Natural killer cell (primary cell): ENCODE measurements around the gene VWA8. TPM values are rescaled to one million over a fixed set of nuclear protein-coding genes. Genes with fewer than 3 reads are reported as not detected.

Experiments
- ATAC-seq, 3 donors: fragments of 150-1000 bp in 2 of 3; fragments of 200-7000 bp in 1 of 3; cut with Tn5 transposase; 1 replicate in 1 of 3; 2 replicates in 2 of 3; pipeline ENCODE4 v1.10.0; 2021; ENCODE audit warnings: mild to moderate bottlenecking in 2 of 3, moderate library complexity in 2 of 3
- DNase-seq, 2 donors: peaks; one replicate each; pipeline versions ENCODE4 v3.0.0 to v3.0.0-alpha.2; 2013 to 2021; ENCODE audit warnings: mixed read lengths in 1 of 2
- H3K27ac ChIP-seq: one replicate; pipeline ENCODE4 v1.5.1; 2013; ENCODE audit warnings: mild to moderate bottlenecking, low read length
- H3K27me3 ChIP-seq: one replicate; pipeline ENCODE4 v1.6.1; 2013; ENCODE audit warnings: low read length; ENCODE audit not compliant: control insufficient read depth, insufficient read depth
- H3K36me3 ChIP-seq: one replicate; pipeline ENCODE4 v1.6.1; 2013; ENCODE audit warnings: low read length; ENCODE audit not compliant: control insufficient read depth, insufficient read depth
- H3K4me1 ChIP-seq: one replicate; pipeline ENCODE4 v1.6.1; 2013; ENCODE audit warnings: low read length; ENCODE audit not compliant: control insufficient read depth, insufficient read depth
- H3K4me3 ChIP-seq: one replicate; pipeline ENCODE4 v1.5.1; 2013; ENCODE audit warnings: low read length
- H3K9me3 ChIP-seq: one replicate; pipeline ENCODE4 v1.6.1; 2013; ENCODE audit warnings: low read length; ENCODE audit not compliant: control insufficient read depth, insufficient read depth
- H3K27ac Mint-ChIP-seq, 2 donors: one replicate each; pipeline ENCODE4 v1.8.0; 2022; ENCODE audit warnings: mild to moderate bottlenecking in 2 of 2, mixed read lengths in 2 of 2, moderate library complexity in 1 of 2
- H3K27me3 Mint-ChIP-seq, 2 donors: one replicate each; pipeline ENCODE4 v1.8.0; 2022; ENCODE audit warnings: low read depth in 2 of 2, mixed read lengths in 2 of 2
- H3K36me3 Mint-ChIP-seq: one replicate; pipeline ENCODE4 v1.8.0; 2022; ENCODE audit warnings: mixed read lengths
- H3K4me1 Mint-ChIP-seq, 2 donors: one replicate each; pipeline ENCODE4 v1.8.0; 2022; ENCODE audit warnings: mixed read lengths in 2 of 2
- H3K4me3 Mint-ChIP-seq: one replicate; pipeline ENCODE4 v1.8.0; 2022; ENCODE audit warnings: mild to moderate bottlenecking, moderate library complexity, mixed read lengths
- H3K9me3 Mint-ChIP-seq, 2 donors: one replicate each; pipeline ENCODE4 v1.8.0; 2022; ENCODE audit warnings: mixed read lengths in 2 of 2
- WGBS: methylation state at CpG from one replicate; pipeline ENCODE4 v1.1.7; 2013; ENCODE audit warnings: missing lambda C conversion rate; ENCODE audit not compliant: insufficient coverage; 5-methylcytosine and 5-hydroxymethylcytosine counted together
- intact Hi-C: fragments of 100-400 bp; cut with micrococcal nuclease; formaldehyde crosslinking; loops from one replicate; pipeline ENCODE4 v1.14.2; 2022
- total RNA-seq, 4 donors: library from RNA; stranded (reverse); fragments of 120-200 nt in 1 of 4; gene quantifications; one replicate each; pipeline versions ENCODE4 v1.2.3 to v1.2.4, GENCODE V29; 2013 to 2022
- TF ChIP-seq, protein P1 (sequence below): fragments of 200-600 bp; IDR thresholded peaks from one replicate; pipeline ENCODE4 v1.8.0; 2022; ENCODE audit warnings: antibody characterized with exemption

The VWA8 gene
- total RNA-seq, 3 donors from 2014 or later (not counting 1 experiment from before 2014, with no cell fraction given): 21.9 to 27.5 (median 22.6) TPM

DNA sequence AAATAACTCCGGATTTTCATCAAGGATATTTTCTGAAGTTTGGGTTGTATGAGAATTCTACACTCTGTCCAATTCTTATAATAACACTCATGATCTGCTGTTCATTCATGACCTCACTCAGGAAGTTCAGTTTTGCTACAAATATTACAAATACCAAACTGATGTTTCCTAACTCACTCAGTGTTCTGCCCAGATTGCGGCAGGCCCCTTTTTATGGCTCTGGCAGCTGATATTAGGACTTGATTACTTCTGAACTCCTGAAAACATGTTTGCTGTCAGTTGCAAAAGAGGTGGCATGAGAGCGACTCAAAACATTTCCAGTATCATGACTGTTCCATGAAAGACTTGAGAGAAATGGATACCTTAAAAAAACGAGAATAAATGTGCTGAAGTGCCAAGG lies 315.6 kb downstream of the VWA8 start:
- Histone ChIP-seq H3K36me3 (no peaks in the 10 kb centered on the region), H3K4me1 (no peaks in the 10 kb centered on the region), H3K27ac (no peak overlapping the region), H3K9me3 (no peaks in the 10 kb centered on the region), H3K4me3 (no peak overlapping the region), H3K27me3 (no peaks in the 10 kb centered on the region)
- intact Hi-C loops: no loop called here
- Mint-ChIP-seq H3K9me3 (no peaks in the 10 kb centered on the region), H3K36me3 (no peaks in the 10 kb centered on the region), H3K4me1 (no peaks in the 10 kb centered on the region), H3K27ac (no peak overlapping the region), H3K4me3 (no peak overlapping the region), H3K27me3 (no peaks in the 10 kb centered on the region)
- 92% methylated on average over 3 of the region's 4 CpGs for WGBS
- TF ChIP-seq, protein P1, sequence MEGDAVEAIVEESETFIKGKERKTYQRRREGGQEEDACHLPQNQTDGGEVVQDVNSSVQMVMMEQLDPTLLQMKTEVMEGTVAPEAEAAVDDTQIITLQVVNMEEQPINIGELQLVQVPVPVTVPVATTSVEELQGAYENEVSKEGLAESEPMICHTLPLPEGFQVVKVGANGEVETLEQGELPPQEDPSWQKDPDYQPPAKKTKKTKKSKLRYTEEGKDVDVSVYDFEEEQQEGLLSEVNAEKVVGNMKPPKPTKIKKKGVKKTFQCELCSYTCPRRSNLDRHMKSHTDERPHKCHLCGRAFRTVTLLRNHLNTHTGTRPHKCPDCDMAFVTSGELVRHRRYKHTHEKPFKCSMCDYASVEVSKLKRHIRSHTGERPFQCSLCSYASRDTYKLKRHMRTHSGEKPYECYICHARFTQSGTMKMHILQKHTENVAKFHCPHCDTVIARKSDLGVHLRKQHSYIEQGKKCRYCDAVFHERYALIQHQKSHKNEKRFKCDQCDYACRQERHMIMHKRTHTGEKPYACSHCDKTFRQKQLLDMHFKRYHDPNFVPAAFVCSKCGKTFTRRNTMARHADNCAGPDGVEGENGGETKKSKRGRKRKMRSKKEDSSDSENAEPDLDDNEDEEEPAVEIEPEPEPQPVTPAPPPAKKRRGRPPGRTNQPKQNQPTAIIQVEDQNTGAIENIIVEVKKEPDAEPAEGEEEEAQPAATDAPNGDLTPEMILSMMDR: no peak
- no peak for DNase-seq
- ATAC-seq: no peak

DNA sequence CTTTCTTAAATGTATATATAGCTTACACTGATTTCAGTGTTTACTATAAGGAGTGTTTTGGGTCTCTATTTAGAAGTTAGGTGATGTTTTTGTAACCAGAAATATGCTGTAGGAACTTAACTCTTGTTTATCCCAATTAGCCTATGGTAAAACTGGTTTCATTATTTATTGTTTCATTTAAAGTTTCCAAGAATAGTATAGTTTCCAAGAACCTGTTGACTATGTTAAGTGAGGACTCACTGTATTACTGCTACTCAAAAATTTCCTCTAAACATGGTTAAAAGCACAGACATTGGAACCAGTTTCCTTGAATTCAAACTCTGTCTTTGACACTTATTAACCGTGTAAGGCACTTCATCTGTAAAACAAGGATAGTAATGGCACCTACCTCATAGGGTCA lies 316.2 kb downstream of the VWA8 start:
- Histone ChIP-seq H3K4me1 (no peaks in the 10 kb centered on the region), H3K9me3 (no peaks in the 10 kb centered on the region), H3K36me3 (no peaks in the 10 kb centered on the region), H3K27me3 (no peaks in the 10 kb centered on the region), H3K27ac (no peak overlapping the region), H3K4me3 (no peak overlapping the region)
- Mint-ChIP-seq H3K4me1 (no peaks in the 10 kb centered on the region), H3K27ac (no peak overlapping the region), H3K36me3 (no peaks in the 10 kb centered on the region), H3K9me3 (no peaks in the 10 kb centered on the region), H3K27me3 (no peaks in the 10 kb centered on the region), H3K4me3 (no peak overlapping the region)
- DNase-seq: no peak
- ATAC-seq: no peak
- TF ChIP-seq, protein P1: no peak
- intact Hi-C loops: no loop called here
- WGBS: no CpG with 5 or more reads among the region's 1 CpG

DNA sequence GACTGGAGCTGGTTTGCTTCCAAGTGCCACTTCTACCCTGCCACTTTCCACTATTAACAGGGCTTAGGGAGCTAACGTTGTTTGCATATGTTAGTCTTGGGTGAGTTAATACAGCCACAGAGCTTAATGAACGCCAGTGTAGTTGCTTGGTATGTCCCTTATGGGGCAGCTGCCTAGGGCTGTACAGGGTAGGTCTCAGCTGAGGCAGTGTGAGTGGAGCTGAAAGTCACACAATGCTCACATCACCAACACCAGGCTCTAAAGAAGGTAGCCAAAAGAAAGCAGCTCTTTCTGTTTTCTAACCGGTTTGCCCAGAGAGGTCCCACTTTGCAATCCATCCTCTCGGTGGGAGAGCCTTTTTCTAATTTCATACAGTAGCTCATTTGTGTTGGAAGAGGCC lies 317.4 kb downstream of the VWA8 start:
- TF ChIP-seq, protein P1: no peak
- Histone ChIP-seq H3K4me1 (no peaks in the 10 kb centered on the region), H3K9me3 (no peaks in the 10 kb centered on the region), H3K27me3 (no peaks in the 10 kb centered on the region), H3K4me3 (no peak overlapping the region), H3K36me3 (peaks cover 3% of the 10 kb centered on the region), H3K27ac (no peak overlapping the region)
- Mint-ChIP-seq H3K27ac (no peak overlapping the region), H3K36me3 (no peaks in the 10 kb centered on the region), H3K9me3 (no peaks in the 10 kb centered on the region), H3K4me1 (no peaks in the 10 kb centered on the region), H3K4me3 (no peak overlapping the region), H3K27me3 (no peaks in the 10 kb centered on the region)
- DNase-seq (no peak), ATAC-seq (no peak)
- 100% methylated on average over 4 of the region's 4 CpGs for WGBS
- intact Hi-C loops: no loop called here

DNA sequence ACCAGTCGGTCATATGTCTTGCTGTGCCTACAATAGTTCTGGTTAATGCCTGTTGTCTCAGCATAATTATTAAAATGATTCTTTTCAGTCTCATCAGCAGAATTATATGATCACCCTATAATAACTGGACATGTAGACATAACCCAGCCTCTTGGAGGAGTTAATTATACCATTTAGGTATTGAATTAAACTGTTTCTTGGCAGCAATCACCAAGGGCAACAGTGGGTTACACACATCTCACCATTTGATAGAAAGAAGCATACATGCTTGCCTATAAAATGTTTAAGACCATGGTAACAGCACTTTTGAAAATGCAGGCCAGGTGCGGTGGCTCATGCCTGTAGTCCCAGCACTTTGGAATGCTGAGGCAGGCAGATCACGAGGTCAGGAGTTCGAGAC lies 318.9 kb downstream of the VWA8 start:
- 97% methylated on average over 4 of the region's 4 CpGs for WGBS
- TF ChIP-seq, protein P1: no peak
- Histone ChIP-seq H3K9me3 (no peaks in the 10 kb centered on the region), H3K27me3 (no peaks in the 10 kb centered on the region), H3K4me1 (no peaks in the 10 kb centered on the region), H3K36me3 (peaks cover 3% of the 10 kb centered on the region), H3K27ac (no peak overlapping the region), H3K4me3 (no peak overlapping the region)
- Mint-ChIP-seq H3K27ac (no peak overlapping the region), H3K9me3 (no peaks in the 10 kb centered on the region), H3K27me3 (no peaks in the 10 kb centered on the region), H3K36me3 (no peaks in the 10 kb centered on the region), H3K4me3 (no peak overlapping the region), H3K4me1 (no peaks in the 10 kb centered on the region)
- intact Hi-C loops: no loop called here
- no peak for DNase-seq
- no peak for ATAC-seq
